ENCODE results near the gene PHF13. TPM values are rescaled to one million over a fixed set of nuclear protein-coding genes. Genes with fewer than 3 reads are reported as not detected.
A peak's percentile ranks its signal among the peaks of the same experiment; 100 is the strongest.

Gene PHF13
- 5.7 TPM for polyA plus RNA-seq (2013)

- ChIA-PET POLR2A (no interaction called here), CTCF (no interaction called here)
- H3K27ac ChIP-seq (ENCODE audit: insufficient read depth in 1 of 2, low read depth in 1 of 2, low read length in 2 of 2, poor library complexity in 1 of 2, severe bottlenecking in 2 of 2) = peak within 1 kb of the TSS in 1 of 2 experiments; percentile 71
- H3K4me1 ChIP-seq (ENCODE audit: control extremely low read depth in 1 of 4, control insufficient read depth in 4 of 4, insufficient read depth in 4 of 4, low read length in 3 of 4) = peaks cover 0 to 17% (median 14%) of the 10 kb centered on the region in 4 experiments
- no peaks in the 10 kb centered on the region for H3K27me3 ChIP-seq (replicated peaks in 2 of 5; ENCODE audit: control insufficient read depth in 4 of 5, insufficient read depth in 5 of 5, low read length in 4 of 5)
- DNase-seq = peak; percentile 99
- peak within 1 kb of the TSS; percentile 64 to 89 (median 82) for H3K4me3 ChIP-seq (ENCODE audit: control insufficient read depth in 1 of 7, extremely low read depth in 1 of 7, insufficient read depth in 4 of 7, low read depth in 2 of 7, low read length in 6 of 7)
- no peaks in the 10 kb centered on the region for H3K9me3 ChIP-seq (ENCODE audit: control extremely low read depth in 1 of 5, control insufficient read depth in 4 of 5, insufficient read depth in 2 of 5, low read depth in 1 of 5, low read length in 4 of 5)
- peaks cover 0 to 9% (median under 1%) of the 10 kb centered on the region in 4 experiments for H3K36me3 ChIP-seq (ENCODE audit: control insufficient read depth in 4 of 4, insufficient read depth in 4 of 4, low read length in 3 of 4)
- 0% methylated on average over 33 of the region's 84 CpGs for WGBS (ENCODE audit: insufficient coverage)
These were observed at the start of gene PHF13 for GRCh38 chr1:6613361-6614018. Gene PHF13, plus strand, starts transcription at chr1:6613731. Its CDS starts 336 bp downstream, at chr1:6614067.

- ChIA-PET CTCF (no interaction called here), POLR2A (interaction anchor here (0.8 kb wide), 1 partner anchor 21 kb away, joined by 6 read pairs; no protein-coding TSS in a partner anchor)
- no peaks in the 10 kb centered on the region for H3K9me3 ChIP-seq (ENCODE audit: control extremely low read depth in 1 of 5, control insufficient read depth in 4 of 5, insufficient read depth in 2 of 5, low read depth in 1 of 5, low read length in 4 of 5)
- DNase-seq = no peak
- H3K36me3 ChIP-seq (ENCODE audit: control insufficient read depth in 4 of 4, insufficient read depth in 4 of 4, low read length in 3 of 4) = no peaks in the 10 kb centered on the region
- no peak overlapping the region for H3K4me3 ChIP-seq (ENCODE audit: control insufficient read depth in 1 of 7, extremely low read depth in 1 of 7, insufficient read depth in 4 of 7, low read depth in 2 of 7, low read length in 6 of 7)
- H3K4me1 ChIP-seq (ENCODE audit: control extremely low read depth in 1 of 4, control insufficient read depth in 4 of 4, insufficient read depth in 4 of 4, low read length in 3 of 4) = no peaks in the 10 kb centered on the region
- no peak overlapping the region for H3K27ac ChIP-seq (ENCODE audit: insufficient read depth in 1 of 2, low read depth in 1 of 2, low read length in 2 of 2, poor library complexity in 1 of 2, severe bottlenecking in 2 of 2)
- WGBS (ENCODE audit: insufficient coverage) = 97% methylated on average over 11 of the region's 11 CpGs
- no peaks in the 10 kb centered on the region for H3K27me3 ChIP-seq (replicated peaks in 2 of 5; ENCODE audit: control insufficient read depth in 4 of 5, insufficient read depth in 5 of 5, low read length in 4 of 5)
These were observed 44.5 kb upstream of the PHF13 start for GRCh38 chr1:6569033-6569432.

- Histone ChIP-seq H3K27ac (ENCODE audit: insufficient read depth in 1 of 2, low read depth in 1 of 2, low read length in 2 of 2, poor library complexity in 1 of 2, severe bottlenecking in 2 of 2) (no peak overlapping the region), H3K36me3 (ENCODE audit: control insufficient read depth in 4 of 4, insufficient read depth in 4 of 4, low read length in 3 of 4) (no peaks in the 10 kb centered on the region), H3K4me3 (ENCODE audit: control insufficient read depth in 1 of 7, extremely low read depth in 1 of 7, insufficient read depth in 4 of 7, low read depth in 2 of 7, low read length in 6 of 7) (no peak overlapping the region), H3K27me3 (replicated peaks in 2 of 5; ENCODE audit: control insufficient read depth in 4 of 5, insufficient read depth in 5 of 5, low read length in 4 of 5) (no peaks in the 10 kb centered on the region), H3K9me3 (ENCODE audit: control extremely low read depth in 1 of 5, control insufficient read depth in 4 of 5, insufficient read depth in 2 of 5, low read depth in 1 of 5, low read length in 4 of 5) (no peaks in the 10 kb centered on the region), H3K4me1 (ENCODE audit: control extremely low read depth in 1 of 4, control insufficient read depth in 4 of 4, insufficient read depth in 4 of 4, low read length in 3 of 4) (no peaks in the 10 kb centered on the region)
- ChIA-PET CTCF (interaction anchor here (2.7 kb wide), 1 partner anchor 16 kb away, joined by 9 read pairs; the partner anchor contains the start of genes NOL9 and TAS1R1), POLR2A (interaction anchor here (0.6 kb wide), 1 partner anchor 235 kb away, joined by 3 read pairs; no protein-coding TSS in a partner anchor)
- 94% methylated on average over 3 of the region's 3 CpGs for WGBS (ENCODE audit: insufficient coverage)
- no peak for DNase-seq
These were observed 43.4 kb upstream of the PHF13 start for GRCh38 chr1:6570100-6570499.

GRCh38 chr1:6570987-6571386 is 42.5 kb upstream of the PHF13 start:
- POLR2A ChIA-PET = no interaction called here
- 76% methylated on average over 5 of the region's 5 CpGs for WGBS (ENCODE audit: insufficient coverage)
- H3K27me3 ChIP-seq (replicated peaks in 2 of 5; ENCODE audit: control insufficient read depth in 4 of 5, insufficient read depth in 5 of 5, low read length in 4 of 5) = no peaks in the 10 kb centered on the region
- no peaks in the 10 kb centered on the region for H3K36me3 ChIP-seq (ENCODE audit: control insufficient read depth in 4 of 4, insufficient read depth in 4 of 4, low read length in 3 of 4)
- no peak for DNase-seq
- no peaks in the 10 kb centered on the region for H3K9me3 ChIP-seq (ENCODE audit: control extremely low read depth in 1 of 5, control insufficient read depth in 4 of 5, insufficient read depth in 2 of 5, low read depth in 1 of 5, low read length in 4 of 5)
- H3K27ac ChIP-seq (ENCODE audit: insufficient read depth in 1 of 2, low read depth in 1 of 2, low read length in 2 of 2, poor library complexity in 1 of 2, severe bottlenecking in 2 of 2) = no peak overlapping the region
- H3K4me3 ChIP-seq (ENCODE audit: control insufficient read depth in 1 of 7, extremely low read depth in 1 of 7, insufficient read depth in 4 of 7, low read depth in 2 of 7, low read length in 6 of 7) = no peak overlapping the region
- no peaks in the 10 kb centered on the region for H3K4me1 ChIP-seq (ENCODE audit: control extremely low read depth in 1 of 4, control insufficient read depth in 4 of 4, insufficient read depth in 4 of 4, low read length in 3 of 4)
- CTCF ChIA-PET = interaction anchor here (2.7 kb wide), 1 partner anchor 17 kb away, joined by 9 read pairs; the partner anchor contains the start of genes NOL9 and TAS1R1

- ChIA-PET POLR2A (no interaction called here), CTCF (interaction anchor here (2.7 kb wide), 1 partner anchor 19 kb away, joined by 9 read pairs; the partner anchor contains the start of genes NOL9 and TAS1R1)
- no peak for DNase-seq
- no peaks in the 10 kb centered on the region for H3K36me3 ChIP-seq (ENCODE audit: control insufficient read depth in 4 of 4, insufficient read depth in 4 of 4, low read length in 3 of 4)
- 86% methylated on average over 11 of the region's 12 CpGs for WGBS (ENCODE audit: insufficient coverage)
- H3K27ac ChIP-seq (ENCODE audit: insufficient read depth in 1 of 2, low read depth in 1 of 2, low read length in 2 of 2, poor library complexity in 1 of 2, severe bottlenecking in 2 of 2) = no peak overlapping the region
- no peaks in the 10 kb centered on the region for H3K9me3 ChIP-seq (ENCODE audit: control extremely low read depth in 1 of 5, control insufficient read depth in 4 of 5, insufficient read depth in 2 of 5, low read depth in 1 of 5, low read length in 4 of 5)
- H3K4me3 ChIP-seq (ENCODE audit: control insufficient read depth in 1 of 7, extremely low read depth in 1 of 7, insufficient read depth in 4 of 7, low read depth in 2 of 7, low read length in 6 of 7) = no peak overlapping the region
- no peaks in the 10 kb centered on the region for H3K27me3 ChIP-seq (replicated peaks in 2 of 5; ENCODE audit: control insufficient read depth in 4 of 5, insufficient read depth in 5 of 5, low read length in 4 of 5)
- no peaks in the 10 kb centered on the region for H3K4me1 ChIP-seq (ENCODE audit: control extremely low read depth in 1 of 4, control insufficient read depth in 4 of 4, insufficient read depth in 4 of 4, low read length in 3 of 4)
These were observed 40.7 kb upstream of the PHF13 start for GRCh38 chr1:6572653-6573383.

GRCh38 chr1:6574025-6574620 is 39.4 kb upstream of the PHF13 start:
- Histone ChIP-seq H3K4me3 (ENCODE audit: control insufficient read depth in 1 of 7, extremely low read depth in 1 of 7, insufficient read depth in 4 of 7, low read depth in 2 of 7, low read length in 6 of 7) (no peak overlapping the region), H3K9me3 (ENCODE audit: control extremely low read depth in 1 of 5, control insufficient read depth in 4 of 5, insufficient read depth in 2 of 5, low read depth in 1 of 5, low read length in 4 of 5) (no peaks in the 10 kb centered on the region), H3K4me1 (ENCODE audit: control extremely low read depth in 1 of 4, control insufficient read depth in 4 of 4, insufficient read depth in 4 of 4, low read length in 3 of 4) (peaks cover 0 to 2% (median 1%) of the 10 kb centered on the region in 4 experiments), H3K27me3 (replicated peaks in 2 of 5; ENCODE audit: control insufficient read depth in 4 of 5, insufficient read depth in 5 of 5, low read length in 4 of 5) (no peaks in the 10 kb centered on the region), H3K36me3 (ENCODE audit: control insufficient read depth in 4 of 4, insufficient read depth in 4 of 4, low read length in 3 of 4) (no peaks in the 10 kb centered on the region), H3K27ac (ENCODE audit: insufficient read depth in 1 of 2, low read depth in 1 of 2, low read length in 2 of 2, poor library complexity in 1 of 2, severe bottlenecking in 2 of 2) (no peak overlapping the region)
- no peak for DNase-seq
- CTCF ChIA-PET = no interaction called here
- WGBS (ENCODE audit: insufficient coverage) = 100% methylated on average over 6 of the region's 8 CpGs
- POLR2A ChIA-PET = no interaction called here

DNA sequence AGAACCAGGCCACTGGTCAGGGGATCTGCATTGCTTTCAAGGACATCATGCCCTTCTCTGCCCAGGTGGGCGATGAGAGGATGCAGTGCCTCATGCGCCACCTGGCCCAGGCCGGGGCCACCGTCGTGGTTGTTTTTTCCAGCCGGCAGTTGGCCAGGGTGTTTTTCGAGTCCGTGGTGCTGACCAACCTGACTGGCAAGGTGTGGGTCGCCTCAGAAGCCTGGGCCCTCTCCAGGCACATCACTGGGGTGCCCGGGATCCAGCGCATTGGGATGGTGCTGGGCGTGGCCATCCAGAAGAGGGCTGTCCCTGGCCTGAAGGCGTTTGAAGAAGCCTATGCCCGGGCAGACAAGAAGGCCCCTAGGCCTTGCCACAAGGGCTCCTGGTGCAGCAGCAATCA is 38.7 kb upstream of the PHF13 start:
- Histone ChIP-seq H3K4me1 (ENCODE audit: control extremely low read depth in 1 of 4, control insufficient read depth in 4 of 4, insufficient read depth in 4 of 4, low read length in 3 of 4) (peaks cover 0 to 7% (median 6%) of the 10 kb centered on the region in 4 experiments), H3K4me3 (ENCODE audit: control insufficient read depth in 1 of 7, extremely low read depth in 1 of 7, insufficient read depth in 4 of 7, low read depth in 2 of 7, low read length in 6 of 7) (no peak overlapping the region), H3K36me3 (ENCODE audit: control insufficient read depth in 4 of 4, insufficient read depth in 4 of 4, low read length in 3 of 4) (no peaks in the 10 kb centered on the region), H3K9me3 (ENCODE audit: control extremely low read depth in 1 of 5, control insufficient read depth in 4 of 5, insufficient read depth in 2 of 5, low read depth in 1 of 5, low read length in 4 of 5) (no peaks in the 10 kb centered on the region), H3K27me3 (replicated peaks in 2 of 5; ENCODE audit: control insufficient read depth in 4 of 5, insufficient read depth in 5 of 5, low read length in 4 of 5) (no peaks in the 10 kb centered on the region), H3K27ac (ENCODE audit: insufficient read depth in 1 of 2, low read depth in 1 of 2, low read length in 2 of 2, poor library complexity in 1 of 2, severe bottlenecking in 2 of 2) (no peak overlapping the region)
- WGBS (ENCODE audit: insufficient coverage) = 96% methylated on average over 14 of the region's 14 CpGs
- ChIA-PET CTCF (no interaction called here), POLR2A (no interaction called here)
- DNase-seq = no peak
